ENCODE data around the gene GPR107.
"Not testable (repeated sequence)": the region's sequence is repeated elsewhere in the genome, so short reads cannot be mapped to it uniquely, and the experiment has no call there.

GPR107 gene

GRCh38 chr9:130053504-130054324, at the start of gene GPR107:
Gene GPR107 (plus strand): TSS chr9:130053906. CDS start chr9:130053933, 27 bp downstream.
- peak; percentile 54 for DNase-seq (ENCODE audit: low read depth)

GRCh38 chr9:130003943-130004552, 49.7 kb upstream of the GPR107 start:
- no peak for DNase-seq (ENCODE audit: low read depth)

- DNase-seq (ENCODE audit: low read depth), result not testable (repeated sequence)
These were observed 46.8 kb upstream of the GPR107 start for GRCh38 chr9:130006952-130007351.

- DNase-seq (ENCODE audit: low read depth), result no peak
These were observed 45.2 kb upstream of the GPR107 start for GRCh38 chr9:130008538-130008937.

GRCh38 chr9:130009546-130009945, 44.2 kb upstream of the GPR107 start:
- DNase-seq (ENCODE audit: low read depth), result not testable (repeated sequence)

- no peak for DNase-seq (ENCODE audit: low read depth)
These were observed 43.3 kb upstream of the GPR107 start for GRCh38 chr9:130010151-130010988.

- no peak for DNase-seq (ENCODE audit: low read depth)
These were observed 40.4 kb upstream of the GPR107 start for GRCh38 chr9:130013326-130013725.

GRCh38 chr9:130015353-130016019, 38.2 kb upstream of the GPR107 start:
- no peak for DNase-seq (ENCODE audit: low read depth)

GRCh38 chr9:130017076-130017475, 36.6 kb upstream of the GPR107 start:
- DNase-seq (ENCODE audit: low read depth), result no peak

- DNase-seq (ENCODE audit: low read depth), result not testable (repeated sequence)
These were observed 36.2 kb upstream of the GPR107 start for GRCh38 chr9:130017510-130017909.

- no peak for DNase-seq (ENCODE audit: low read depth)
These were observed 35.4 kb upstream of the GPR107 start for GRCh38 chr9:130018265-130018664.

- no peak for DNase-seq (ENCODE audit: low read depth)
These were observed 33.1 kb upstream of the GPR107 start for GRCh38 chr9:130020618-130021017.

- no peak for DNase-seq (ENCODE audit: low read depth)
These were observed 32.6 kb upstream of the GPR107 start for GRCh38 chr9:130021123-130021522.

- DNase-seq (ENCODE audit: low read depth), result not testable (repeated sequence)
These were observed 31.9 kb upstream of the GPR107 start for GRCh38 chr9:130021842-130022241.

GRCh38 chr9:130022566-130023143, 31.1 kb upstream of the GPR107 start:
- DNase-seq (ENCODE audit: low read depth), result no peak

- no peak for DNase-seq (ENCODE audit: low read depth)
These were observed 30.4 kb upstream of the GPR107 start for GRCh38 chr9:130023144-130023787.

- no peak for DNase-seq (ENCODE audit: low read depth)
These were observed 29.6 kb upstream of the GPR107 start for GRCh38 chr9:130023994-130024596.

GRCh38 chr9:130024597-130024994, 29.1 kb upstream of the GPR107 start:
- DNase-seq (ENCODE audit: low read depth), result no peak

- no peak for DNase-seq (ENCODE audit: low read depth)
These were observed 26.9 kb upstream of the GPR107 start for GRCh38 chr9:130026583-130027340.
